COLO668 (cell line): Measurements from ENCODE around the gene MEPCE.

ENCODE experiments used
- DNase-seq: peaks from one replicate; lab custom pipeline; 2025; ENCODE audit not compliant: unreplicated experiment; lab: John Stamatoyannopoulos, UW

Gene MEPCE

DNA sequence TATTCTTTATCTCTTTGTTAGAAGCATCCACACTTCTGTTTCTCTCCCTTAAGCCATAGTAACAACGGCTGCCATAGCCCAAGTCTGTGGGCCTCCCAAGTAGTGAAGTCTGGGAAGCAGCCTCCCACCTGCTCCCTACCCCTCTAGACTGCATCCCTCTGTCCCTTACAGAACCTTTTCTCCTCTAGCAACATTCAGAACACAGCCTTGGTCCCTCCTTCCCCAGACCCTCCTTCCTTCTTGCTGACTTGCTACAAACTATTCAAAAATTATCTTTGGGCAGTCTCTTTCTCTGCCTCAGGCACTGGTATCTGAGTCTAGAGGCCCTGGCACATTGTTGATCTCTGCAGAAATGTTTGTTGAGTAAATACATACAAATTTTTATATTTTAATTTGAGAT is 51.8 kb downstream of the MEPCE start:
- no peak for DNase-seq

DNA sequence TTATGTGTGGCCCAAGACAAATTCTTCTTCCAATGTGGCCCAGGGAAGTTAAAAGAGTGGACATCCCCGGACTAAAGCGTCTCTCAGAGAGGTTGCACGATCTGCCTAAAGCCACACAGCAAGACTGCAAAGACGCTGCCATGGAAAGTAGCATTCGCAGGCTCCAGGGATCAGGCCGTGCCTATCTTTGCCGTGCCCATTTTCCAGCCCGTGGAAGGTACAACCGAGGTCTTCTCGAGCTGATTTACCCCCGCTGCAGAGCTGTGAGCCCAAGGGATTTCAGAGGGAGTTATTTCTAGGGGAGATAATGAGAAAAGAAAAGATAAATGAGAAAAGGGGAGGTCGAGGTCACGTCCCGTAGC is 53.1 kb downstream of the MEPCE start:
- DNase-seq, result no peak

DNA sequence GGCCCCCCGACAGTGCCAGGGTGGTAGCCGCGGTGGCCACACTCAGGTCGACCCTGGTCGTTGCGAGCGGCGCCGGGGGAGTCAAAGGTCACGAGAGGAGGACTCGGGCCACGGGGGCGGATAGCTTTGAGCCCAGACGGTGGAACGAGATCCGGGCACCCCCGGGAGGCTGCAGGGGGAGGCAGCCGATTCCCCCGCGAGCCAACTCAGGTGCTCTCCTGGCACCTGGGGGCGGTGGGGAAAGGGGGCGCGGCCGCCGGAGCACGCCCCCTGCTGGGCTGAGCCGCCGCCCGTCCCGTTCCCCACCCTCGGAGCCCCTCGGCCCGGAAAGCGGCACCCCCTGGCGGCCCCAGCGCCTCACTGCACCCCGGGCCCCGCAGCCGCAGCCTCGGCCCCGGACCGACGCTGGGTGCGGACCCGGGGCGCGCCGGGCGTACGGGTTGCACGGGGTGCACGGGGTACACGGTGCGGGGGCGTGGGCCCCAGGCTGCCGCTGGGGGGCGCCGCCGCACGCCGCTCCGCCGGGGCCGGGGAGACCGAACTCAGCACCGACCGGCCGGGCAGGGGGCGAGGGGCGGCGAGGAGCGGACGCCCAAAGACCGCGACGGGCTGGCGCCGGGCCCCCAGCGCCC is 53.6 kb downstream of the MEPCE start:
- peak; percentile 63 for DNase-seq
